Ovary (tissue), 3 donors: ENCODE results near the gene KCNK2.

Source experiments
- POLR2A ChIP-seq: fragments of 450-650 bp; IDR thresholded peaks from one replicate; pipeline ENCODE4 v1.6.1; 2017; ENCODE audit warnings: antibody characterized with exemption, mild to moderate bottlenecking, moderate library complexity
- TF ChIP-seq, protein P1 (sequence below), 3 donors: fragments of 450-650 bp in 2 of 3; fragments of 200-600 bp in 1 of 3; IDR thresholded peaks; one replicate each; pipeline versions ENCODE4 v1.5.1 to v1.8.0; 2016 to 2022; ENCODE audit warnings: antibody characterized with exemption in 3 of 3, mild to moderate bottlenecking in 1 of 3
- donor health status: DM: no; HTN: no; CAD: no.

DNA sequence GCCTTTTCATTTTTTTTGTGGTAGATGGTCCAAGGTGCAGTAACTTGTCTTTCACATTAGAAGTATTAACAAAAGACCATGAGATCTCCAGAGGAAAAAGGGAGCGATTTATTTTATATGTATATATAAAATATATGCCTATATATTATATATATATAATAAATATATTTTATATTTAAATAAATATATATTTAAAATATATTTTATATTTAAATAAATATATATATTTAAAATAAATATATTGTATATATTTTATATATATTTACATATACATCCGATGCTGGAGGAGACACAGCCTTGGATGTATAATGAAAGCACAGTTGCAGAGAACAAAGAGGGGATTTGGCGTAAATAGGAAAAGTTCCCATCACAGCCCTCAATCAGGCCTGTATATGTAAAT is 182.1 kb downstream of the KCNK2 start:
- TF ChIP-seq, protein P1, sequence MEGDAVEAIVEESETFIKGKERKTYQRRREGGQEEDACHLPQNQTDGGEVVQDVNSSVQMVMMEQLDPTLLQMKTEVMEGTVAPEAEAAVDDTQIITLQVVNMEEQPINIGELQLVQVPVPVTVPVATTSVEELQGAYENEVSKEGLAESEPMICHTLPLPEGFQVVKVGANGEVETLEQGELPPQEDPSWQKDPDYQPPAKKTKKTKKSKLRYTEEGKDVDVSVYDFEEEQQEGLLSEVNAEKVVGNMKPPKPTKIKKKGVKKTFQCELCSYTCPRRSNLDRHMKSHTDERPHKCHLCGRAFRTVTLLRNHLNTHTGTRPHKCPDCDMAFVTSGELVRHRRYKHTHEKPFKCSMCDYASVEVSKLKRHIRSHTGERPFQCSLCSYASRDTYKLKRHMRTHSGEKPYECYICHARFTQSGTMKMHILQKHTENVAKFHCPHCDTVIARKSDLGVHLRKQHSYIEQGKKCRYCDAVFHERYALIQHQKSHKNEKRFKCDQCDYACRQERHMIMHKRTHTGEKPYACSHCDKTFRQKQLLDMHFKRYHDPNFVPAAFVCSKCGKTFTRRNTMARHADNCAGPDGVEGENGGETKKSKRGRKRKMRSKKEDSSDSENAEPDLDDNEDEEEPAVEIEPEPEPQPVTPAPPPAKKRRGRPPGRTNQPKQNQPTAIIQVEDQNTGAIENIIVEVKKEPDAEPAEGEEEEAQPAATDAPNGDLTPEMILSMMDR (IDR thresholded peaks at IDR 0.05) = no peak
- no peak for TF ChIP-seq POLR2A
